ENCODE results near the gene SLC35F6. TPM values are rescaled to one million over a fixed set of nuclear protein-coding genes. Genes with fewer than 3 reads are reported as not detected.

Gene SLC35F6
- polyA plus RNA-seq, 1 donor (not counting 4 experiments of a cell fraction or from before 2014, with no cell fraction given) = 25.7 TPM

GRCh38 chr2:26768759-26769088 is 4.6 kb downstream of the SLC35F6 start:
- H3K36me3 ChIP-seq (ENCODE audit: control insufficient read depth in 2 of 2, extremely low read depth in 1 of 2, insufficient read depth in 2 of 2, low read length in 2 of 2) = peaks cover 2 to 6% of the 10 kb centered on the region in 2 experiments
- TF ChIP-seq CTCF (optimal IDR thresholded peaks at IDR 0.05 in 1 of 3, IDR thresholded peaks at IDR 0.05 in 1 of 3, conservative IDR thresholded peaks at IDR 0.05 in 1 of 3; ENCODE audit: extremely low read depth in 1 of 3, insufficient read depth in 2 of 3, low read length in 3 of 3) (no peak), EZH2 (IDR thresholded peaks at IDR 0.05; ENCODE audit: low read length) (no peak)
- dilution Hi-C loops (cut with MboI; ENCODE audit: extremely low pct_ligation_motif_present, low sequenced_read_pairs) = no loop called here
- H3K79me2 ChIP-seq (ENCODE audit: control insufficient read depth, insufficient read depth, low read length) = peaks cover 78% of the 10 kb centered on the region
- FAIRE-seq (no peak), DNase-seq (ENCODE audit: low read depth, low spot score) (no peak)
- peaks cover 12% of the 10 kb centered on the region for H4K20me1 ChIP-seq (ENCODE audit: control insufficient read depth, extremely low read depth, insufficient read depth, low read length)
- peak overlapping the region; percentile 63 for H3K4me2 ChIP-seq (ENCODE audit: control insufficient read depth, extremely low read depth, insufficient read depth, low read depth, low read length)
- no peaks in the 10 kb centered on the region for H3K27me3 ChIP-seq (ENCODE audit: control insufficient read depth, extremely low read depth, insufficient read depth, low read length)
- no peak overlapping the region for H3K4me3 ChIP-seq (ENCODE audit: control insufficient read depth in 2 of 3, extremely low read depth in 1 of 3, insufficient read depth in 2 of 3, low read depth in 1 of 3, low read length in 3 of 3)
- no peaks in the 10 kb centered on the region for H3K9me3 ChIP-seq (ENCODE audit: control insufficient read depth, low read depth, low read length)
- H3K27ac ChIP-seq (ENCODE audit: control insufficient read depth, insufficient read depth, low read length) = peak overlapping the region; percentile 76
- no peak overlapping the region for H2AFZ ChIP-seq (ENCODE audit: control insufficient read depth, low read length)
- H3K4me1 ChIP-seq (ENCODE audit: control insufficient read depth, extremely low read depth, insufficient read depth, low read length) = peaks cover 68% of the 10 kb centered on the region
- peak overlapping the region; percentile 60 for H3K9ac ChIP-seq (ENCODE audit: control insufficient read depth, extremely low read depth, insufficient read depth, low read length)
- H3K9me1 ChIP-seq (ENCODE audit: control insufficient read depth, extremely low read depth, insufficient read depth, low read length) = peaks cover 7% of the 10 kb centered on the region

- DNase-seq (ENCODE audit: low read depth, low spot score) (no peak), FAIRE-seq (no peak)
- Histone ChIP-seq H2AFZ (ENCODE audit: control insufficient read depth, low read length) (no peak overlapping the region), H3K36me3 (ENCODE audit: control insufficient read depth in 2 of 2, extremely low read depth in 1 of 2, insufficient read depth in 2 of 2, low read length in 2 of 2) (peaks cover 5 to 9% of the 10 kb centered on the region in 2 experiments), H3K79me2 (ENCODE audit: control insufficient read depth, insufficient read depth, low read length) (peaks cover 82% of the 10 kb centered on the region), H3K27me3 (ENCODE audit: control insufficient read depth, extremely low read depth, insufficient read depth, low read length) (no peaks in the 10 kb centered on the region), H3K9me3 (ENCODE audit: control insufficient read depth, low read depth, low read length) (no peaks in the 10 kb centered on the region), H3K4me1 (ENCODE audit: control insufficient read depth, extremely low read depth, insufficient read depth, low read length) (peaks cover 67% of the 10 kb centered on the region), H3K27ac (ENCODE audit: control insufficient read depth, insufficient read depth, low read length) (peak overlapping the region; percentile 76), H4K20me1 (ENCODE audit: control insufficient read depth, extremely low read depth, insufficient read depth, low read length) (peaks cover 15% of the 10 kb centered on the region), H3K9me1 (ENCODE audit: control insufficient read depth, extremely low read depth, insufficient read depth, low read length) (peaks cover 7% of the 10 kb centered on the region), H3K9ac (ENCODE audit: control insufficient read depth, extremely low read depth, insufficient read depth, low read length) (peak overlapping the region; percentile 60), H3K4me3 (ENCODE audit: control insufficient read depth in 2 of 3, extremely low read depth in 1 of 3, insufficient read depth in 2 of 3, low read depth in 1 of 3, low read length in 3 of 3) (peak overlapping the region in 1 of 3 experiments; percentile 7), H3K4me2 (ENCODE audit: control insufficient read depth, extremely low read depth, insufficient read depth, low read depth, low read length) (peak overlapping the region; percentile 63)
- dilution Hi-C loops (cut with MboI; ENCODE audit: extremely low pct_ligation_motif_present, low sequenced_read_pairs) = no loop called here
- no peak for TF ChIP-seq EZH2 (IDR thresholded peaks at IDR 0.05; ENCODE audit: low read length)
- no peak for TF ChIP-seq CTCF (optimal IDR thresholded peaks at IDR 0.05 in 1 of 3, IDR thresholded peaks at IDR 0.05 in 1 of 3, conservative IDR thresholded peaks at IDR 0.05 in 1 of 3; ENCODE audit: extremely low read depth in 1 of 3, insufficient read depth in 2 of 3, low read length in 3 of 3)
These were observed 5.1 kb downstream of the SLC35F6 start for GRCh38 chr2:26769089-26769761.

Measured in keratinocyte (primary cell).